ENCODE measurements around the gene ARAF. TPM values are rescaled to one million over a fixed set of nuclear protein-coding genes. Genes with fewer than 3 reads are reported as not detected.

ARAF gene
- total RNA-seq, 2 experiments from 2014 or later: 53.9 to 60.9 TPM

DNA sequence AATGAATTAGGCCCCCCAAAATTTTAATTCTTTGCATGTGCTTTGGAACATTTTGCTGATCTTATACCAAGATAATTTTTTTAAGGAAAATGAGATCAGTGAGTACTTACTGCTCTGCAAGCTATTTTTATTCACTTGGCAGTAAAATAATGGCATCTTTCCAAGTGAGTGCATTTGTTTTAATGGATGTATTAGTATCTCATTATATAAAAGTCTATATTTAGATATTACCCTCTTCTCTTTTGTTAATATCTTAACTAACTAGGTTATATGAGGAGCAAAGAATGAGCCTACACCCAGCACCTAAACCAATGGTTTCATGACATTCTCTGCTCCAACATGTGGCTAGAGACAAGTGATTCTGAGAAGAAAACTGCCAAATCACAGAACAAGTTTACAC, 21.1 kb upstream of the ARAF start:
- H3K36me3 Mint-ChIP-seq (ENCODE audit: low read depth): no peaks in the 10 kb centered on the region
- H3K4me1 Mint-ChIP-seq (ENCODE audit: low read depth): peaks cover 3% of the 10 kb centered on the region
- H3K9me3 Mint-ChIP-seq: no peaks in the 10 kb centered on the region
- H3K4me3 Mint-ChIP-seq: no peak overlapping the region
- ChIA-PET CTCF (interaction anchor here (0.7 to 1.5 kb wide), 2 partner anchors 16 to 17 kb away, joined by 3 to 4 read pairs; no protein-coding TSS in a partner anchor), POLR2A (no interaction called here)
- DNase-seq: no peak
- H3K27ac Mint-ChIP-seq: no peak overlapping the region
- intact Hi-C loops (cut with micrococcal nuclease): no loop called here
- no peaks in the 10 kb centered on the region for H3K27me3 Mint-ChIP-seq
- TF ChIP-seq, protein P1, sequence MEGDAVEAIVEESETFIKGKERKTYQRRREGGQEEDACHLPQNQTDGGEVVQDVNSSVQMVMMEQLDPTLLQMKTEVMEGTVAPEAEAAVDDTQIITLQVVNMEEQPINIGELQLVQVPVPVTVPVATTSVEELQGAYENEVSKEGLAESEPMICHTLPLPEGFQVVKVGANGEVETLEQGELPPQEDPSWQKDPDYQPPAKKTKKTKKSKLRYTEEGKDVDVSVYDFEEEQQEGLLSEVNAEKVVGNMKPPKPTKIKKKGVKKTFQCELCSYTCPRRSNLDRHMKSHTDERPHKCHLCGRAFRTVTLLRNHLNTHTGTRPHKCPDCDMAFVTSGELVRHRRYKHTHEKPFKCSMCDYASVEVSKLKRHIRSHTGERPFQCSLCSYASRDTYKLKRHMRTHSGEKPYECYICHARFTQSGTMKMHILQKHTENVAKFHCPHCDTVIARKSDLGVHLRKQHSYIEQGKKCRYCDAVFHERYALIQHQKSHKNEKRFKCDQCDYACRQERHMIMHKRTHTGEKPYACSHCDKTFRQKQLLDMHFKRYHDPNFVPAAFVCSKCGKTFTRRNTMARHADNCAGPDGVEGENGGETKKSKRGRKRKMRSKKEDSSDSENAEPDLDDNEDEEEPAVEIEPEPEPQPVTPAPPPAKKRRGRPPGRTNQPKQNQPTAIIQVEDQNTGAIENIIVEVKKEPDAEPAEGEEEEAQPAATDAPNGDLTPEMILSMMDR (IDR thresholded peaks at IDR 0.05): no peak
- ATAC-seq: no peak

GRCh38 chrX:47540754-47541538, 20.1 kb upstream of the ARAF start:
- no peak overlapping the region for H3K4me3 Mint-ChIP-seq
- H3K27ac Mint-ChIP-seq: no peak overlapping the region
- no peak for ATAC-seq
- ChIA-PET CTCF (interaction anchor here (0.6 to 1.5 kb wide), 2 partner anchors 17 to 49 kb away, joined by 3 to 4 read pairs; no protein-coding TSS in a partner anchor), POLR2A (no interaction called here)
- no peaks in the 10 kb centered on the region for H3K36me3 Mint-ChIP-seq (ENCODE audit: low read depth)
- TF ChIP-seq, protein P1 (IDR thresholded peaks at IDR 0.05): no peak
- H3K27me3 Mint-ChIP-seq: no peaks in the 10 kb centered on the region
- intact Hi-C loops (cut with micrococcal nuclease): no loop called here
- H3K4me1 Mint-ChIP-seq (ENCODE audit: low read depth): peaks cover 3% of the 10 kb centered on the region
- DNase-seq: no peak
- H3K9me3 Mint-ChIP-seq: no peaks in the 10 kb centered on the region

GRCh38 chrX:47543496-47543895, 17.5 kb upstream of the ARAF start:
- ChIA-PET CTCF (no interaction called here), POLR2A (no interaction called here)
- H3K4me3 Mint-ChIP-seq: no peak overlapping the region
- no peak overlapping the region for H3K27ac Mint-ChIP-seq
- intact Hi-C loops (cut with micrococcal nuclease): no loop called here
- H3K27me3 Mint-ChIP-seq: no peaks in the 10 kb centered on the region
- DNase-seq (no peak), ATAC-seq (no peak)
- peaks cover 3% of the 10 kb centered on the region for H3K4me1 Mint-ChIP-seq (ENCODE audit: low read depth)
- TF ChIP-seq, protein P1 (IDR thresholded peaks at IDR 0.05): no peak
- no peaks in the 10 kb centered on the region for H3K9me3 Mint-ChIP-seq
- H3K36me3 Mint-ChIP-seq (ENCODE audit: low read depth): no peaks in the 10 kb centered on the region

DNA sequence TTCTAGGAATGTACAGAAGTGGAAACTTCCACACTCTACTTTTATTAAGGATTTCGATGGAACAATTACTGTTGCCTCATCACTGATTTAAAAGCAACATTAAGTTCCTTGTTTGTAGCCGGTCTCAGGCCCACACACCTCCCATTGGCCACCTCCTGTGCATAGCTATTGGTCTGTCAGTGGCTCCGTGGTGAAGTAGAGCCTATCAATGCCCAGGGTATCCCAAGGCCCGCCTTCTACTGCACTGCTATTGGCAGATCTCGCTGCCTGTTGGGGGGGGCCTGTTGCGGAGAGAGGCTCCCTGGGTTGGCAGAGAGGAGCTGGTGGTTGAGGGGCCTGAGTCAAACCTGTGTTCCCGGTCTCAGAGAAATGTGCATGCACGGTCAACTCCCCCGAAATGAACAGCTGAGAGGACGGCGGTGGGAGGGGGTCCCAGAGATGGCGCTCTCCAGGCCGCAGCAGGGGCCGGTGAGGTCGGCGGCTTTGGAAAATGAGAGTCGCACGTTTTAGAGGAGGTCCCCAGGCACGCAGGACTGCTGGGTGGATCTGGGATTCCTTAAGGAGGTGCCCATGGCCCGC, 4.9 kb upstream of the ARAF start:
- TF ChIP-seq, protein P1 (IDR thresholded peaks at IDR 0.05): no peak
- ATAC-seq (peak; percentile 89), DNase-seq (peak; percentile 91)
- intact Hi-C loops (cut with micrococcal nuclease): no loop called here
- Mint-ChIP-seq H3K4me1 (ENCODE audit: low read depth) (peaks cover 15% of the 10 kb centered on the region), H3K9me3 (no peaks in the 10 kb centered on the region), H3K4me3 (peak overlapping the region; percentile 85), H3K27ac (peak overlapping the region; percentile 91), H3K36me3 (ENCODE audit: low read depth) (no peaks in the 10 kb centered on the region), H3K27me3 (no peaks in the 10 kb centered on the region)
- ChIA-PET POLR2A (interaction anchor here (1.4 kb wide), 1 partner anchor 26 kb away, joined by 3 read pairs; the partner anchor contains the start of gene TIMP1), CTCF (interaction anchor here (0.9 kb wide), 1 partner anchor 30 kb away, joined by 3 read pairs; no protein-coding TSS in a partner anchor)

DNA sequence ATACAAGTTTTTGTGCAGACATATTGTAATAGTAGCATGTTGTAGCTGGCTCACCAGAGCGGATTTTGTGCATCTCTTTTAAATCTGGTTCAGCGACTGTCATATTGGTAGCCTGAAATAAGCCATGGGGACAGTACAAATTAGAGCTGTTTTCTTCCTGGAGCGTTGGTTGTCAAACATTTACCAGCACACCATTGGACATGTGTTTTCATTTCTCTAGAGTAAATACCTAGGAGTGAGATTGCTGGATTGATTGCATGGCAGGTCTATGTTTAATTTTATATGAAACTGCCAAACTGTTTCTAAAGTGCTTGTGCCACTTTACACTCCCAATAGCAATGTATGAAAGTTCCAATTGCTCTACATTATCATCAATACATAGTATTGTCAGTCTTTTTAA, 2.6 kb upstream of the ARAF start:
- CTCF ChIA-PET: no interaction called here
- POLR2A ChIA-PET: no interaction called here
- DNase-seq (no peak), ATAC-seq (no peak)
- H3K36me3 Mint-ChIP-seq (ENCODE audit: low read depth): peaks cover 5% of the 10 kb centered on the region
- no peaks in the 10 kb centered on the region for H3K9me3 Mint-ChIP-seq
- TF ChIP-seq, protein P1 (IDR thresholded peaks at IDR 0.05): no peak
- intact Hi-C loops (cut with micrococcal nuclease): no loop called here
- peaks cover 25% of the 10 kb centered on the region for H3K4me1 Mint-ChIP-seq (ENCODE audit: low read depth)
- H3K27me3 Mint-ChIP-seq: no peaks in the 10 kb centered on the region
- no peak overlapping the region for H3K27ac Mint-ChIP-seq
- no peak overlapping the region for H3K4me3 Mint-ChIP-seq
